Activated CD4-positive, CD25-positive, alpha-beta regulatory T cell treated with anti-CD3 and anti-CD28 coated beads, Interleukin-2, amount 50 U/mL, for 16 hours (primary cell): ENCODE results near the gene HMG20B.
"Not testable (repeated sequence)": the region's sequence is repeated elsewhere in the genome, so short reads cannot be mapped to it uniquely, and the experiment has no call there.

Source experiments
- DNase-seq: peaks from one replicate; pipeline ENCODE4 v3.0.0-alpha.2; 2020; ENCODE audit warnings: low read depth, low spot score

Gene HMG20B

DNA sequence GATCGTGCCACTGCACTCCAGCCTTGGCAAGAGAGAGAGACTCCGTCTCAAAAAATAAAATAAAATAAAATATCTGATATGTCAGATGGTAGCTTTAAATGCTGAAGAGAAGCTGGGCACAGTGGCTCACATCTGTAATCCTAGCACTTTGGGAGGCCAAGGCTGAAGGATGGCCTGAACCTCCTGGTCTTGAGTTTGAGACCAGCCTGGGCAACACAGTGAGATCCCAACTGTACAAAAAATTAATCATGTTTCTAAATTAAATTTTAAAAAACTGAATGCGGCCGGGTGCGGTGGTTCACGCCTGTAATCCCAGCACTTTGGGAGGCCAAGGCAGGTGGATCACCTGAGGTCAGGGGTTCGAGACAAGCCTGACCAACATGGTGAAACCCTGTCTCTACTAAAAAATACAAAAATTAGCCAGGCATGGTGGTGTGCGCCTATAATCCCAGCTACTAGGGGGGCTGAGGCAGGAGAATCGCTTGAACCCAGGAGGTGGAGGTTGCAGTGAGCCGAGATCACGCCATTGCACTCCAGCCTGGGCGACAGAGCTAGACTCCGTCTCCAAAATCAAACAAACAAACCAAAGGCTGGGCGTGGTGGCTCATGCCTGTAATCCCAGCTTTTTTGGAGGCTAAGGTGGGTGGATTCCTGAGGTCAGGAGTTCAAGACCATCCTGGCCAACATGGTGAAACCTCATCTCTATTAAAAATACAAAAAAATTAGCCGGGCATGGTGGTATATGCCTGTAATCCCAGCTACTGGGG, 11.5 kb downstream of the HMG20B start:
- not testable (repeated sequence) for DNase-seq

DNA sequence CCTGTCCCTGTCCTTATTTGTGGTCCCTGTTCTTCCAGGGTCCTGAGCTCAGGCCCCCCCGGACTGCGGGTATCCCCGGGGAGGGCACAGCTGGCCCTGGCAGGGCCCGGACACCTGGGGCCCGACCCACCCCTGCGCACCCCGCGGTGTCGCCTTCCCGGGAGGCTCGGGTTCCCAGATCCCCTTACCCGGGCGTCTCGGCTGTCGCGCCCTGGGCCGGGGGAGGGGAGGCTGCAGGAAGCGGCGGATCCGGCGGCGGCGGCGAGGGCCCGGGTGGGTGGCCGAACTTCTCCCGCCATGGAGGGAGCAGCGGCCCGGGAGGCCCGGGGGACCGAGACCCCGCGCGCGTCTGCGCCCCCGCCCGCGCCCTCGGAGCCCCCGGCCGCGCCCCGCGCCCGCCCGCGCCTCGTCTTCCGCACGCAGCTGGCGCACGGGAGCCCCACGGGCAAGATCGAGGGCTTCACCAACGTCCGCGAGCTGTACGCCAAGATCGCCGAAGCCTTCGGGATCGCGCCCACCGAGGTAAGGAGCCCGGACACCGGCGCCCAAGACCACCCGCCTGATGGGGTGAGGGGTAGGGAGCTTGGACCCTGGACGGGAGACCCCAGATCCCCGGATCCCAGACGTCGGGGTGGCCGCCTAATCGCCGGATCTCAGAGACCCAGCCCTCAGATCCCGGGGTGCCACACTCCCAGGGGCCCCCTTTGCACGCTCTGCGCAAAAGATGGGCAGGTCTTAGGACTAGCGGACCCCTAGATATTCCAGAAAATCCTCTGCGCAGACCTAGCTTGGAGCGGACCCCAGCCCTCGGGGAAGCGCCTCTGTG, 12.8 kb downstream of the HMG20B start, which contains the start of gene GIPC3:
TSS of gene GIPC3 (plus strand) at position 178 of the 826 bp plus-strand sequence. CDS start at position 298, 120 bp downstream.
- DNase-seq, result no peak

DNA sequence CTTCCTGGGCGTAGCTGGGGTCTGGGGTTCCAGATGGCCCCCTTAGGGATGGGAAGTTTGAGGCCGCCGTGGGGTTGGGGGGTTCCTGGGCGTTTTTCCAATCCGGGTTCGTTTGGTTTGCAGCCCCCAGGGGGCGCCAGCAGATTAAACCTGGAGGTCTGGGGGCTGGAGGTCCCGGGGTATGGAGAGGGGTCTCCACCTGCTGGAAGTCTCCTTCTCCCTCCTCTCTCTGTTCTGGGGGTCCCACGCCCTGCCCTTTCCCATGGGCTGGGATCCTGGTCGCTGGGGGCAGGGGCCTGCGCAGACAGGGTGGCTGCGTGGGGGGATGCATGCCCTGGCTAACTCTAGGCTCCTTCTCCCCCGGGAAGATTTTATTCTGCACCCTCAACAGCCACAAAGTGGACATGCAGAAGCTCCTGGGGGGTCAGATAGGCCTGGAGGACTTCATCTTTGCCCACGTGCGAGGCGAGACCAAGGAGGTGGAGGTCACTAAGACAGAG, 13.4 kb downstream of the HMG20B start:
- no peak for DNase-seq

DNA sequence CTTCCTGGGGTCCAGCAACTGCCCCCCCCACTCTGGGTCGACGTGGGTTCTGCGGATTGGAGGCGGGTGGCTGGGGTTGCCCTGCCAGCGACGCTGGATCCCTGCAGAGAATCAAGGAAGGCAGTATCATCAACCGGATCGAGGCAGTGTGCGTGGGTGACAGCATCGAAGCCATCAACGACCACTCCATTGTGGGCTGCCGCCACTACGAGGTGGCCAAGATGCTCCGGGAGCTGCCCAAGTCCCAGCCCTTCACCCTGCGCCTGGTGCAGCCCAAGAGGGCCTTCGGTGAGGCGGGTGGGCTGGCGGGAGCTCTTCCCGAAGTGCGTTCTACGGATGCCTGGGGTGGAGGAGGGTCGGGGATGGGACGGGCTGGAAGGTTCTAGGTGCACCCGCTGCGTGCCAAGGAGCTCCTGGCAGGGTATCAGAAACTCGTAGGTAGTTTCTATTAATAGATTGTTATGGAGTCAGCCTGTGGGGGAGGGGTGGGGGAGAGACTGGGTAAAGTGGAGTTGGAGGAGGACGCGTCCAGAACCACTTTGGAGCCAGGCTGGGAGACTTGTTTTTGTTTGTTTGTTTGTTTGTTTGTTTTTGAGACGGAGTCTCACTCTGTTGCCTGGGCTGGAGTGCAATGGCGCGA, 14.1 kb downstream of the HMG20B start:
- no peak for DNase-seq

DNA sequence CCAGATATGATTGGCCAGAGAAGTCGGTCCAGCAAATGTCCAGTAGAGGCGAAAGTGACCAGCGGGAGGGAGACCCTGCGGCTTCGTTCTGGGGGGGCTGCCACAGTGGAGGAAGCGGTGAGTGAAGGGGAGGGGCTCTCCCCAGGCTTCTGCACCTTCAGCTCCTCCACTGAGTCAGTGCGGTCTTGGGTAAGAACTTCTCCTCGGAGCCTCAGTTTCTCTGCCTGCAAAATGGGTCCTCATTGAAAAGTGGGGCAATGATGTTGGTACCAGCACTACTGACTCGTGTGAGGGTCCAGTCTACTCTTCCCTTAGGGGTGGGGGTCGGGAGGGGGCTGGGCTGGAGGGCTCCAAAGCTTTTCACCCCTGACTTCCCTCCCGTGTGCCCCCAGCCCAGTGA, 16.7 kb downstream of the HMG20B start:
- no peak for DNase-seq

DNA sequence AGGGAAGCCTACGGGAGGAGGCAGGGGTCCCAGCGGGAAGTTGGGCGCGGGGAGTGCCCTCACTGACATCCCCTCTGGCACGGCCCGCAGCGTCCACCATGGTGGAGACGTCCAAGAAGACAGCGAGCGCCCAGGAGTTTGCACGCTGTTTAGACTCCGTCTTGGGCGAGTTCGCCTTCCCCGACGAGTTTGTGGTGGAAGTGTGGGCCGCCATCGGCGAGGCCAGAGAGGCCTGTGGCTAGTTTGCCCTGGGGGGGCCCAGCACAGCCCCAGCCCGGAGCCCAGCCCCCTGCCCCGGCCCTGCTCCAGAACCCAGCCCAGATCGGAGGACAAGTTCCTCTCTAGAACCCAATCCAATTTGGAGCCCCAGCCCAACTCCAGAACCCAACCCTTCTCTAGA, 17.2 kb downstream of the HMG20B start:
- no peak for DNase-seq

DNA sequence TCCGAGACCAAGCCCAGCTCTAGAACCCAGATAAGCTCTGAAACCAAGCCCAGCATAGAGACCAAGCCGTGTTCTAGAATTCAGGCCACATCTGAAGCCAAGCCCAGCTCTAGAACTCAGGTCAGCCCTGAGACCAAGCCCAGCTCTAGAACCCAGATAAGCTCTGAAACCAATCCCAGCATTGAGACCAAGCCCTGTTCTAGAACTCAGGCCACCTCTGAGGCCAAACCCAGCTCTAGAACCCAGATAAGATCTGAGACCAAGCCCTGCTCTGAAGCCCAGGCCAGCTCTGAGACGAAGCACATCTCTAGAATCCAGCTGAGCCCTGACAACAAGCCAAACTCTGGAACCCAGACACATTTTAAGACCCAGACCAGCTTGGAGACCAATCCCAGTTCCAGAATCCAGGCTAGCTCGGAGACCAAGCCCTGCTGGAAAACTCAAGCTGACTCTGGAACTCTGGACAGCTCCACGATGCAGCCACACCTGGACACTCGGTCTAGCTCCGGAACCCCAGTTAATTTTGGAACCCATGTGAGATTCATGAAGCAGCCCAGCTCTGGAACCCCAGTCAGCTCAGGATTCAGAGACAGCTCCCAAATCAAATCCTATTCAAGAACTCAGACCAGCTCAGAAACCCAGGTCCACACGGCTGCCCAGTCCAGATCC, 18.4 kb downstream of the HMG20B start:
- no peak for DNase-seq

DNA sequence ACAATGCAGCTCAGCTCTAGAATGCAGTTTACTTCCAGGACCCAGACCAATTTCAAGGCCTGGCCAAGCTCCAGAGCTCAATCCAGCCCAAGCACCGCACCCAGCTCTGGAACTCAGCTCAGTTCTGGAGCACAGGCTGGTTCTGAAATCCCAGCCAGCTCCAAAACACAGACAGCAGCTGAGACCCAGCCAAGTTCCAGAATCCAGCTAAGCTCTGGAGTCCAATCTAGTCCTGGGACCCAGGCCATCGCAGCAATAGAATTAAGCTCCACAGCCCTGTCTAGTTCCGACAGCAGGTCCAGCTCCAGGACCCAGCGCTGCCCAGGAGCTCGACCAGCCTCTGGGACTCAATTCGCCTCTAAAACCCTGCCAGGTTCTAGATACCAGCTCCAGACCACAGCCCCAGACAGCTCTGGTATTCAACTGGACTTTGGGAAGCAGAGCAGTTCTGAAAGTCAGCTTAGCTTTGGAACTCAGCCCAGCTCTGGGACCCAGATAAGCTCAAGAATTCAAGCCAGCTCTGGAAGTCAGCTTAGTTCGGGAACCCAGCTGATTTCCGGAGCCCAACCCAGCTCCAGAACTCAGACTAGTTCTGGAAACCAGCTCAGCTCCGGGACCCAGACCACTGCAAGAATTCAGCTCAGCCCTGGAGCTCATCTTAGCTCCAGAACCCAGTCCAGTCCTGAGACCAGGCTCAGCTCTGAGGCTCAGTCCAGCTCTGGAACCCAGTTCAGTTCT, 19.3 kb downstream of the HMG20B start:
- no peak for DNase-seq

DNA sequence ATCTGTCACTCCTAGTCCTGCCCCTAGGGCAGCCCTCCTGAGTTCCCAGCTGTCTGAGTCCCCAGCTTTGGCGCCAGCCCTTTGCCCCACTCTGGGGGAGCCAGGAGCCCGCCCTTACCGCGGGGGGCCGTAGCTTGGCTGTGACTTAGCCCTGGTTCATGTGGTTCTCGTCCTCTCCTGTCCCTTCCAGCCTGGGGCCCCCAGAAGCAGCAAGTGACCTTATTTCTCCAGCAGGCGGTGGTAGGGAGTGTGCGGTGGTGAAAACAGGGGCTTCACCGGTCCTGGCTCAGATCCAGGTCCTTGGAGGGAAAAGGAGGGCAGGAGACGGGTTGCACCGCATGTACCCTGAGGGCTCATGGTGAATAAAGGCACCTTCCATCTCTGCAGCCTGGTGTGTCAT, 20.4 kb downstream of the HMG20B start:
- DNase-seq, result no peak

DNA sequence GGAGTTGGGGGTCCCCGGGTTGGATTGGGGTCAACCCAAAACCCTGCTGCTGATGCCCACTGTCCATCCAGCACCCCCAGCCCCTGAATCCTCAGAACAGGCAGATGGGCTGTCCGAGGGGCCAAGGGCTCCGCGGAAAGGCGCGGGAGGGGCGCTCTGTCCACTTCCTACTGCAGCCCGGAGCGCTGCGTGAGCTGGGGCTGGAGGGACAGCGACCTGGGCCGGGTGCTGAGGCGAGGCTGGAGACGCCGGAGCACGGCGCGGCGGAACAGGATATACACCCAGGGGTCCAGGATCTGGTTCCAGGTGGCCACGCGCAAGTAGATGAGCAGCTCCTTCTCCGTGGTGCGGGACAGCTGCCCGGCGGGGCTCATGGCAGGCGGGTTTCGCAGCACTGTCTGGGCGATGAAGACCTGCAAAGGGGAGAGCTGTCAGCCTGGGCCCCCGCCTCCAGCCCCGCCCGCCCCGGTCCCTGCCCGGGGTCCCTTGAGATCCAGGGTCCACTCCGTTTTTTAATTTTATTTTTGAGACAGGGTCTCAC, 22.8 kb downstream of the HMG20B start:
- no peak for DNase-seq

DNA sequence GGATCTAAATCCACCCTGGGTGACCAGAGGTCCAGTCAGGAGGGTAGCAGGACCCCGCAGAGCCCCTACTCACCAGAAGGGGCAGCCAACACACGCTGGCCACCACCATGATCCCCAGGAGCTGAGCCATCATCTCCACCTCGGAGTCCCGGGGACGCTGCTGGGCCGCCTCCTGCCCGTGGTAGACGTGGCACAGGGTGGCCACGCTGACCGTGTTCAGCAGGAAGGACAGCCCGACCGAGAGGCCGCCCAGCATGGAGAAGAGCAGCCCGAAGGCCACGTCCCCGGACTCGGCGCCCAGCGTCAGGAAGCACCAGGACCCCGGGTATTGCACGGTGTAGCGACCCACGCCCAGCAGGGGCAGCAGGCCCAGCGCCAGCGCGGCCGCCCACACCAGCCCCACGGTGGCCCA, 27.0 kb downstream of the HMG20B start:
- DNase-seq, result no peak

DNA sequence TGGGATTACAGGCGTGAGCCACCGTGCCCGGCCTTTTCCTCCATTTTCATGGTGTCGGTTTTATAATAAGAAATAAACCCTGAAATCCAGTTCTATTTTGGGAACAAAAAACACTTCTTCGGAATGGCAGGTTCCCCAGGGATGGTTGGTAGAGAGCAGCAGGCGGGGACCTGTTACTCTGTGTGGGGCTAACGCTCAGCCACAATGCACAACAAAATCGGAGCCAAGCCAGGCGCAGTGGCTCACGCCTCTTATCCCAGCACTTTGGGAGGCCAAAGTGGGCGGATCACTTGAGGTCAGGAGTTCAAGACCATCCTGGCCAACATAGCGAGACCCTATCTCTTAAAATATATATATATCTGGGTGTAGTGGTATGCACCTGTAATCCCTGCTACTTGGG, 28.3 kb downstream of the HMG20B start:
- DNase-seq, result no peak

DNA sequence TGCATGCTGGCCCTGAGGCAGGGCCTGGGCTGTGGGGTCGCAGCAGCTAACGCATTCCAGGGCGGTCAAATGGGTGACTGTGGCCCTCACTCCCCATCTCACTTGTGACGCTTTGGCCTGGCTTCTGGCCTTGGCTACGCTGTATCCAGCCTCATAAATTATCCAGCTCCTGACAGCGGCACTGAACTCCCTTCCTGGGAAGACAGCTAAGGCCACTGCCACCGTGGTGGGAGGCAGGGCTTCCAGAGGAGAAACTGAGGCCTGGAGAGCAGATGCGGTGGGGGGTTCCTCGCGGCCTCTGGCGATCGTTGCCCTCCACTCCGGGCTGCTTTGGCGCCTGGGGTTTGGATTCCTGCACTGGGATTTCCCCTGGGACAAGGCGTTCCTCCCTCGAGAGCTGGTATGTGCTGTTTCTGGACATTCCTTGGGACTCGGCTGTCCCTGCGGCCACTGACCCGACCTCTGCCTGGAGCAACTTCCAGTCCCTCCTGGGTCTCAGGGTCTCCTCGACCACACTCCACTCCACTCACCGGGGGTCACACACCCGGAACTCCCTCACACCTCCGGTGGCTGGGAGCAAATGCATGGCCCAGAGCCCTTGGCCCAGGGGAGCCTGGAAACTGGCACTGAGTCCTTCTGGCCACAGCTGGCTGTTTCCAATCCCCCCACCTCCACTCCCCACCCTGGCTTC, 30.5 kb downstream of the HMG20B start:
- DNase-seq, result no peak

DNA sequence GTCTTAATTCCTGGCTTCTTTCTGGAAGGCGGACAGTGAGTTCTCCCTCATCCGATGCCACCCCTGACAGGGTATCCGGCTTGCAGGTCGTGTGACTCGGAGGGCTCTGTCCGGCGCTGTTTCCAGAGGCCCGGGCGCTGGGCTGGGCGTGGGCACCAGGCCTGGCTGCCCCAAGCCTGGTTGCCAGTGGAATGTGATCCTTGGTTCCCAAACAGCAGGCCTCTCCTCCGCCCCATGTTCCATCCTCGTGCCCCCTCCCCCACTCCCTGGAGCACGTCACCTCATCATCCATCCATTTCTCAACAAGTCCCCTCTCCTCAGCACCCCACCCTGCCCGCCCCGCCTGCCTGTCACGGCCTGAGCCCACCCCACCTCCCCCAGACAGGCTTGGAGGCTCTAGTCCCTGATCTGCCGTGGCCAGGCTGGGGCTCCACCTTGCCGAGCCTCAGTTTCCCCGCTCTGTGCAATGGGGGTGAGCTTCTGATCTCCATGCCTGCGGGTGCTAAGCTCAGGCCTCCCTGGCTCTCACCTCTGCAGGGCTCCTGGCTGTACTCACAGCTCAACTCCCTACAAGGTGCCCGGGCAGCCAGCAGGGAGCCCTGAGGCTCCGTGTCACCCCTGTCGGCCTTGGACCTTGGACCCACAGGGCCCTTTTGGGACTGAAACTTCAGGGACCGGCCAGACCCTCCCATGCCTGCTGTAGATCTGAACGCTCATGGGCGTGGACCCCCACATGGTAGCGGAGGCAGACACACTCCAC, 31.7 kb downstream of the HMG20B start:
- DNase-seq, result no peak

DNA sequence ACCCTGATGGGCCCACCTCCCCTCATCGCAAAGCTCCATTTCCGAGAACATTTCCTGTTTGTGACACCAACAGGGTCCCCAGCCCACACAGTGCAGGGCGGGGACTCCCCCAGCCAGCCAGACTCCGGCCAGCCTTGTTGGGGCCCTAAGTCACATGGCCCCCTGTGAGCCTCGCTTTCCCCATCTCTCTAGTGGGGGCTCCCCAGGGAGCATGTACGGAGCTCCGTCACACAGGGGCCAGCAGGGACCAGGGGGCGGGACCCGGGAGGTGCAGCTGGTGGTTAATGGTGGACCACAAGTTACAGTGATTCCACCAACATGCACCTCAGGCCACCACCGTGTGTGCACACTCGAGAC, 32.2 kb downstream of the HMG20B start:
- no peak for DNase-seq

DNA sequence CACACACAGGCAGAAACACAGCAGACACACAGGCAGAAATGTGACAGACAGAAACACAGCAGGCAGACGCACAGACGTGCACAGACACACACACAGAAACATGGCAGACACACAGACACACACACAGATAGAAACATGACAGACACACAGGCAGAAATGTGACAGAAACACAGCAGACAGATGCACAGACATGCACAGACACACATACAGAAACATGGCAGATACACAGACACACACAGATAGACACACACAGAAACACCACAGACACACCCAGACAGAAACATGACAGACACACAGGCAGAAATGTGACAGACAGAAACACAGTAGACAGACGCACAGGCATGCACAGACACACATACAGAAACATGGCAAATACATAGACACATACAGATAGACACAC, 32.6 kb downstream of the HMG20B start:
- DNase-seq, result no peak

DNA sequence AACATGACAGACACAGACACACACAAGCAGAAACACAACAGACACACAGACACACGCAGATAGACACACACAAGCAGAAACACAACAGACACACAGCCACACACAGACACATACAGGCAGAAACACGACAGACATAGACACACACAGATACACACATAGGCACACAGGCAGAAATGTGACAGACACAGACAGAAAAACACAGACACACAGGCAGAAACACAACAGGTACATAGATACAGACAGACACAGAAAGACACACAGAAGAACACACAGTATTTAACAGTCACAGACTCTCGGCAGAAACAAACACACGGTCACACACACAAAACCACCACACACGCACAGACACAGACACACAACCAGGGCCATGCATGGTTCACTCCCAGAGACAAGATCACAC, 33.0 kb downstream of the HMG20B start:
- no peak for DNase-seq

DNA sequence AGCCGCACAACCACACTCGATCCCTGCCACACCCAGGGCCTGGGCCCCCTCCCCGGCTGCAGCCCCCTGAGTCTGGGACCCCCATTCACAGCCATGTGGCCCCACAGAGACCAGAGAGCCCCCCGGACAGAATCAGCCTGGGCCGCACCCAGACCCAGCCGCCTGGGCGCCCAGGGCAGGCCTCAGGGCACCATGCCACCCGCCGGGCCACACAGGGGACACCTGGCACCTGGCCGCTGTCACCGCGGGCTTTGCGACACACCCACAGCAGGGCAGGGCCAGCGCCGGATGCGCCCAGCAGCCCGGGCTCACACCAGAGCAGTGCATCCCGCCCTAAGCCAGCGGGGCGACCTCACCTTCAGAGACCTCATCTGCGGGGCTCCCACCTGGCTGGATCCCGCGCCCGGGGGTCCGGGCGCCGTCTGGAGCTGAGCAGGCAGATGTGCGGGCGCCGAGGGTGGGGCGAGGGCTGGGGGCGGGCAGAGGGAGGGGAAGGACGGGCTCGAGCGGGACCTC, 33.5 kb downstream of the HMG20B start:
- no peak for DNase-seq

DNA sequence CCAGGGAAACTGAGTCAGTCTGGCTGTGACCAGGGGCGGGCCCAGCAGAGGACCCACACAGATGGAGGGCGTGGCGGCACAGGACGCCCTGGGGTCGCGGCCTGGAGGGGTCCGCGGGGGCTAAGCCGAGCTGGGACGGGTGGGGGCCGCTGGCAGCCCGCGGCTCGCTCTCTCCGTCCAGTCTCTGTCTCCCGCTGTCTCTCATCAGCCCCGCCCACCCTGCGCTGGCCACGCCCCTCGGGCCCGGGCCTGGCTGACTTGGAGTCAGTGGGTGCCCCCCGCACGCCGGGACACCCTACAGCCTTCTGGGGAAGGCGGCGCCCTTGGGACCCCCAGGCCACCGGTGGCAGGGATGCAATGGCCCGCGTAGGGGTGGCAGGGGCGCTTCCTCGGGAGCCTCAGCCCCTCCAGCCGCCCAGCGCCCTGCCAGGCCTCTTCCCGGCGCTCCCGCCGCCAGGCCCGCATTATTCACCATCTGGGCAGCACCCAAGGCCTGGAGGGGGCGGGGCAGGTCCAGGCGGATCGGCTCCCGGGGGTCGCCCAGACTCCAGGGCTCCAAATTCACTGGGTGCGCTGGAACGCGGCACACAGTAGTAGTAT, 34.0 kb downstream of the HMG20B start, which contains the start of gene TBXA2R:
TSS of gene TBXA2R (minus strand) at position 186 of the 600 bp plus-strand sequence. CDS start 6,241 bp downstream, outside the sequence.
- no peak for DNase-seq
